HG03060 (cell line): ENCODE measurements around the gene GSTM5.
"Not testable (repeated sequence)": the region's sequence is repeated elsewhere in the genome, so short reads cannot be mapped to it uniquely, and the experiment has no call there.

ENCODE experiments used
- ATAC-seq: cut with Tn5 transposase; IDR thresholded peaks from one replicate; pipeline ENCODE4 v1.9.1; 2021; ENCODE audit warnings: low read depth, moderate number of reproducible peaks; ENCODE audit not compliant: unreplicated experiment

The GSTM5 gene

GRCh38 chr1:109695138-109695537, 16.9 kb upstream of the GSTM5 start:
- ATAC-seq = not testable (repeated sequence)

DNA sequence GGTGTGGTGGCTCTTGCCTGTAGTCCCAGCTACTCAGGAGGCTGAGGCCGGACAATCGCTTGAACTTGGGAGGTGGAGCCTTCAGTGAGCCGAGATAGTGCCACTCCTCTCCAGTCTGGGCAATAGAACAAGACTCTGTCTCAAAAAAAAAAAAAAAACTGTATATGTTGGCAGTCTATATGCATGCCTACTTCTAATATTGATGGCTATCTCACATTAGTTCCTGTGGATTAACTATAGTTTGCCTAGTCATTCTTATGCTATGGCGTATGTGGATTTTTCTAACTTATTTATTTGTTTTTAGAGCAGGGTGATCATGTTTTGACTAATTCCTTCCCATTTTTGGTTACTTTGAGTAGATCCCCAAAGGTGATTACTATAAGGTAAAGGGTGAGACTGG, 15.0 kb upstream of the GSTM5 start:
- ATAC-seq = no peak

DNA sequence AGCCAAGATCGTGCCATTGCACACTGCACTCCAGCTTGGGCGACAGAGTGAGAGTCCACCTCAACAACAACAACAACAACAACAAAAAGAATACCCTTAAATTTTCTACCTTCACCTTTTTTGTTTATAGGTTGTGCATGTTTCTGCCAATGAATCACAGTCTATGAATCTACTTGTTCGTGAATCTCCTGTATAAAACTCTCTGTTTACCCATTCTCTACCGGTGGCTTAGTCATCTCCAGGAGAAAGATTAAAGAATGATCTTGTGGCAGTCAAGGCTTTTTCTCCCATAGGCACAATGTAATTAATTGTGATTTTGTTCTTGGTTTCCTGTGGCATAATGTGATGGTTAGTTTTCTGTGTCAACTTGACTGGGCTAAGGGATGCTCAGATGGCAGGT, 14.2 kb upstream of the GSTM5 start:
- ATAC-seq = not testable (repeated sequence)

DNA sequence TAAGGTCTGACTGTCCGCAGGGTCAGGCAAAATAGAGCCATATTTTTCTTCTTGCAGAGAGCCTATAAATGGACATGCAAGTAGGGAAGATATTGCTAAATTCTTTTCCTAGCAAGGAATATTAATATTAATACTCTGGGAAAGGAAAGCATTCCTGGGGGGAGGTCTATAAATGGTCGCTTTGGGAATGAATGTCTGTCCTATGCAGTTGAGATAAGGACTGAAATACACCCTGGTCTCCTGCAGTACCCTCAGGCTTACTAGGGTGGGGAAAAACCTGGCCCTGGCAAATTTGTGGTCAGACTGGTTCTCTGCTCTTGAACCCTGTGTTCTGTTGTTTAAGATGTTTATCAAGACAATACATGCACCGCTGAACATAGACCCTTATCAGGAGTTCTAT, 9.1 kb upstream of the GSTM5 start:
- not testable (repeated sequence) for ATAC-seq

GRCh38 chr1:109704173-109704572, 7.9 kb upstream of the GSTM5 start:
- no peak for ATAC-seq

DNA sequence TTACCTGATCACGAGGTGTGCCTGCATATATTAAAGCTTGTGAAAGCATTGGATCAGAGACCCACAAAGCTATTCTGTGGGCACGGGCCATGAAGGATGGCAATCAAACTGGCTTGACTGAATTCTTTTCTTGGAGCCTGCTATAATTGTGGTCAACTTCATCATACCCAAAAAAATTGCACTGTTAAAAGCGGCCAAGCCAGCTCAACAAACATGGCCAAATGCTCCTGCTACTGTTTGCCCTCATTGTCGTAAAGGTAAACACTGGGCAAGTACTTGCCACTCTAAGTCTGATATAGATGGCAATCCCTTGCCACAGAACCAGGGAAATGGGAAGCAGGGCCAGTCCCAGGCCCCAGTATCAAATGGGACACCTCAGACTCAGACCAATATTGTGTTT, 6.6 kb upstream of the GSTM5 start:
- no peak for ATAC-seq

- ATAC-seq = not testable (repeated sequence)
Measured at GRCh38 chr1:109708949-109709348, 3.1 kb upstream of the GSTM5 start.

GRCh38 chr1:109709822-109710221, 2.2 kb upstream of the GSTM5 start:
- ATAC-seq = not testable (repeated sequence)

DNA sequence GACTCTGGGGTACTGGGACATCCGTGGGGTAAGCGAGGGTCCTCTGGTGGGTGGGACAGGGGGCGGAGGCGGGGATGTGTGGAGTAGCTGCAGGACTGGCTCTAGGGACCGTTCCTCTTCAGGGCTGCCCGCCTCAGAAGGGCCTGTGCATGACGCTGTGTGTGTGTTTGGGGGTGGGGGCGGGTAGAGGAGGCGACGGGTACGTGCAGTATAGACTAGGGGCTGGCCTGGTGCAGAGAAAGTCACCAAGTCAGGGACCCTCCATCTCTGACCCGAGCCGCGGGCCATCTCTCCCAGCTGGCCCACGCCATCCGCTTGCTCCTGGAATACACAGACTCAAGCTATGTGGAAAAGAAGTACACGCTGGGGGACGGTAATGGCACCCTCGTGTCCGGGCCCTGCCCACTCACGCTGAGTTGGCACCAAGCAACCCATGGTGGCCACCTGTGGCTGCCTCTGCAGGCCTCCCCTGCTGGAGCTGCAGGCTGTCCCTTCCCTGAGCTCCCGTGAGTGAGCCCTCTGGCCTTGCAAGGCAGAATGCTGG, 342 bp downstream of the GSTM5 start:
- no peak for ATAC-seq

DNA sequence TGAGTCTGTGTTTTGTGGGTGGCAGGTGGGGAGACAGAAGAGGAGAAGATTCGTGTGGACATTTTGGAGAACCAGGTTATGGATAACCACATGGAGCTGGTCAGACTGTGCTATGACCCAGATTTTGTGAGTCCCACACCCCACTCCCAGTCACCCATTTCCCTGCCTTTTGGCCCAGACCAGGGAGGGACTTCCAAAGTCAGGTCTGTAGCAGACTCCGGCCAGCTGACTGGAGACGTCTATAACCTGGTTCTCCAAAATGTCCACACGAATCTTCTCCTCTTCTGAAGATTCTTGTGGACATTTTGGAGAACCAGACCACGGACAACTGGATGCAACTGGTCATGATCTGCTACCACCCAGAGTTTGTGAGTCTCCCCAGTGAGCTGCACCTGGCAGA, 1.6 kb downstream of the GSTM5 start:
- no peak for ATAC-seq

- ATAC-seq = no peak
Measured at GRCh38 chr1:109714661-109715372, 2.8 kb downstream of the GSTM5 start.

- ATAC-seq = no peak
Measured at GRCh38 chr1:109716121-109716520, 4.1 kb downstream of the GSTM5 start.

GRCh38 chr1:109716570-109717090, 4.6 kb downstream of the GSTM5 start:
- ATAC-seq = no peak

- ATAC-seq = no peak
Measured at GRCh38 chr1:109717729-109718128, 5.7 kb downstream of the GSTM5 start.

- ATAC-seq = no peak
Measured at GRCh38 chr1:109718495-109718894, 6.4 kb downstream of the GSTM5 start.

DNA sequence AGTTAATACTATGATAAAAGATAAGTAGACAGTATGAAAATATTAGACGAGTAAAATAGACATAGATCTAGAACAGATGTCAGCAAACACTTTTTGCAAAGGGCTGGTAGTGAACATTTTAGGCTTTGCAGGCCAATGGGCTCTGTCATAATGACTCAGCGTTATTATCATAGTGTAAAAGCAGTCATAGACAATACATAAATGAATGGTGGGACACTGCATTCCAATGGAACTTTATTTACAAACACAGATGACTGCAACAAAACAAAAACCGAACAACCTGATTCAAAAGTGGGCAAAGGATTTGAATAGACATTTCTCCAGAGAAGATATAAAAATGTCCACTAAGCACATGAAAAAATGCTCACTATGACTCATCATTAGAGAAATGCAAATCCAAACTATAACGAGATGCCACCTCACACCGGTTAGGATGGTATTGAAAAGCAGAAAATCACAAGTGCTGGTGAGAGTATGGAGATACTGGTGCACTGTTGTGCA, 7.3 kb downstream of the GSTM5 start:
- ATAC-seq = peak; percentile 57

DNA sequence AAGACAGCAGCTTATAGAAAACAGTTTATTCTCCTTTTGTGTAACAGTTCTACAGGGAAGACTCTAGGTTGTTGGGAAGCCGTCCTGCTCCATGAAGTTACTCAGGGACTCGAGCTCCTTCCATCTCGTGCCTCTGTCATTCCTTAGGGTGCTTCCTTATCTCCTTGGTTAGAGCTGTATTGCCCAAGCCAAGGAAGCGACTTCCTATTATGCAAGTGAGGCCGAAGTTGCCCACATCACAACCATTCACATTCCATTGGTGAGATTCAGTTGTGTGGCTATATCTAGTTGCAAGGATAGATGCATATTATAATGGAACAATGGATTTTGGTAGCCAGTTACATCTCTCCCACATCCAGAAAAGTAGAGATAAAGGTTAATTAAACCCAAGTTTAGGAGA, 9.0 kb downstream of the GSTM5 start:
- ATAC-seq = no peak

GRCh38 chr1:109721971-109722370, 9.9 kb downstream of the GSTM5 start:
- ATAC-seq = no peak

DNA sequence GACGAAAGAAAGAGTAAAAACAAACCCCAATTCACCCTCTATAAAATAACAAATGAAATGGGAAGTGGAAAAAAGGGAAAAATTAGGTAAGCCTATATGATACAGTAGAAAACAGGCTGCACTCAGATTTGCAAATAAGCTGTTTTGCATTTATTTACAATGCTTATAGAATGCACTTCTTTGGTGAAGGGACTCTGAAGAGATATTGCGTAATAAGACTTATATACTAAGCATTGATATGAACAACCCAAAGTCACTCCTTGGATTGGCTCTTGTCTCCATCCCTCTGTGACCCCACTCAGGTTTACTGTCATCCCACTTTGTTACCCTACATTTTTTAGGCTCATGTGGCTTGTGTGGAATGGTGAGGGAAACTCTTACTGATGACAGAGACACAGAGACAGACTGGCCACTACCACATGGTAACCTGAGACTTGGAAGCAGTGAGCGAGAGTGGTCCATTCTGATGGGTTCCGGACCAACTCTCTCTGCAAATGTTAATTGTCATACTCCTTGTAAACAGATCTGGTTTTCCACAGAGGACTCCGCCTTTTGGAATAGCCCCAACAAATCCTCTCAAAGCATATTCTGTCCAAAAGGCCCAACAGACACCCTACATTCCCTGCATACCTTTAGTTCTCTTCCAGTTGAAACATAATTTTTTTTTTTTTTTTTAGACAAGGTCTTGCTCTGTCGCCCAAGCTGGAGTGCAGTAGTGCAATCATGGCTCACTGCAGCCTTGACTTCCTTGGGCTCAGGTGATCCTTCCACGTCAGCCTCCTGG, 11.0 kb downstream of the GSTM5 start:
- ATAC-seq = no peak

DNA sequence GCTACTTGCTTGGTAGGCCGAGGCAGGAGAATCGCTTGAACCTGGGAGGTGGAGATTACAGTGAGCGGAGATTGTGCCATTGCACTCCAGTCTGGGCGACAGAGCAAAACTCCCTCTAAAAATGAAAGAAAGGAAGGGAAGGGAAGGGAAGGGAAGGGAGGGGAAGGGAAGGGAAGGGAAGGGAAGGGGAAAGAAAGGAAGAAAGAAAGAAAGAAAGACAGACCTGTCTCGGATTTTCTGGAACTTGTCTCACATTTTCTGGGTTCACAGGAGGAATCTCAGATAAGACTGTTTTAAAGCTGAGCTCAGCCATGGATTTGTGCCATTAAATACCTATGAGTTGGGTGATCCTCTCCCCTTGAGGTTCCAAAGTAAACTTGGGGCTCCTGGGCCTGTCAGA, 12.9 kb downstream of the GSTM5 start:
- no peak for ATAC-seq

DNA sequence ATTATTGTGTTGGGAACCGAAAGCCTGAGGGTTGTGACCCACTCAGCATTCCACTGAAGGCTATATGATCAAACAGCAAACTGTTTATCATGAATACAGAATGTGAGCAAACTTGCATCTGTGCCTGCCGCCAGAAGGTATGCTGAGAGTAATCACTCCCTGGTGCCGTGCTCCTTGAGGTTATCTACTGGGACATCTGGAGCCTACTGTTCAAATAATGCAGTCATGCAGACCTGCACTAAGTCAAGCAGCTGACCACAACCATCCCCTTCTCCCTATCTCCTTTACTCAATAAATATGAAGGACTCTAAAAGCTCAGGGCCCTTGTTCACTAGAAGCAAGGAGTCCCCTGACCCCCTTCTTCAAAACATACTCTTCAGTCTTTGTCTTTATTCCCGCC, 13.5 kb downstream of the GSTM5 start:
- ATAC-seq = no peak
